Endothelial cell (in vitro differentiated cells): Measurements from ENCODE around the gene AKAP6. TPM values are rescaled to one million over a fixed set of nuclear protein-coding genes. Genes with fewer than 3 reads are reported as not detected.

ENCODE experiments used
- DNase-seq: peaks from one replicate; pipeline ENCODE4 v3.0.0; 2021; ENCODE audit warnings: low spot score
- H3K27ac Mint-ChIP-seq: one replicate; pipeline ENCODE4 v1.8.0; 2021; ENCODE audit warnings: mixed read lengths, inconsistent platforms; ENCODE audit not compliant: unreplicated experiment
- H3K27me3 Mint-ChIP-seq: one replicate; pipeline ENCODE4 v1.8.0; 2021; ENCODE audit warnings: mild to moderate bottlenecking, moderate library complexity, mixed read lengths, inconsistent platforms; ENCODE audit not compliant: unreplicated experiment
- H3K36me3 Mint-ChIP-seq: one replicate; pipeline ENCODE4 v1.8.0; 2021; ENCODE audit warnings: mild to moderate bottlenecking, low read depth, mixed read lengths, inconsistent platforms; ENCODE audit not compliant: unreplicated experiment
- H3K4me1 Mint-ChIP-seq: one replicate; pipeline ENCODE4 v1.8.0; 2021; ENCODE audit warnings: mild to moderate bottlenecking, mixed read lengths, inconsistent platforms; ENCODE audit not compliant: unreplicated experiment
- H3K4me3 Mint-ChIP-seq: one replicate; pipeline ENCODE4 v1.8.0; 2021; ENCODE audit warnings: mild to moderate bottlenecking, mixed read lengths, inconsistent platforms; ENCODE audit not compliant: unreplicated experiment
- H3K9me3 Mint-ChIP-seq: one replicate; pipeline ENCODE4 v1.8.0; 2021; ENCODE audit warnings: mixed read lengths, inconsistent platforms; ENCODE audit not compliant: unreplicated experiment
- CTCF ChIP-seq: fragments of 200-600 bp; sonication (generic); IDR thresholded peaks from one replicate; pipeline ENCODE4 v1.5.0; 2021; ENCODE audit warnings: antibody characterized with exemption; ENCODE audit not compliant: unreplicated experiment
- total RNA-seq: library from RNA; stranded (reverse); fragmentation: NEBNext Ultra II Directional; extraction: Animal tissue kit (Norgen Biotek cat#: 25700); gene quantifications from one replicate; pipeline ENCODE4 v1.2.1, GENCODE V29; 2021; ENCODE audit not compliant: unreplicated experiment

The AKAP6 gene
- total RNA-seq, 1 donor from 2014 or later, result 4.4 TPM

GRCh38 chr14:32565256-32565655 is 236.2 kb downstream of the AKAP6 start:
- no peak for DNase-seq
- H3K27ac Mint-ChIP-seq, result no peak overlapping the region
- peaks cover 3% of the 10 kb centered on the region for H3K27me3 Mint-ChIP-seq
- H3K9me3 Mint-ChIP-seq, result no peaks in the 10 kb centered on the region
- no peak overlapping the region for H3K4me3 Mint-ChIP-seq
- no peak for TF ChIP-seq CTCF
- H3K36me3 Mint-ChIP-seq, result no peaks in the 10 kb centered on the region
- H3K4me1 Mint-ChIP-seq, result peaks cover 25% of the 10 kb centered on the region

- Mint-ChIP-seq H3K27ac (no peak overlapping the region), H3K9me3 (no peaks in the 10 kb centered on the region), H3K4me3 (no peak overlapping the region), H3K27me3 (peaks cover 3% of the 10 kb centered on the region), H3K36me3 (no peaks in the 10 kb centered on the region), H3K4me1 (peaks cover 26% of the 10 kb centered on the region)
- DNase-seq, result no peak
- TF ChIP-seq CTCF, result no peak
These were observed 238.7 kb downstream of the AKAP6 start for GRCh38 chr14:32567543-32568384.

- no peak for TF ChIP-seq CTCF
- no peaks in the 10 kb centered on the region for H3K36me3 Mint-ChIP-seq
- no peak for DNase-seq
These were observed 242.5 kb downstream of the AKAP6 start for GRCh38 chr14:32571551-32571950.

GRCh38 chr14:32571995-32572866 is 243.1 kb downstream of the AKAP6 start:
- Mint-ChIP-seq H3K27ac (no peak overlapping the region), H3K36me3 (no peaks in the 10 kb centered on the region), H3K4me1 (peaks cover 12% of the 10 kb centered on the region), H3K27me3 (peaks cover 3% of the 10 kb centered on the region), H3K9me3 (no peaks in the 10 kb centered on the region), H3K4me3 (no peak overlapping the region)
- DNase-seq, result no peak
- no peak for TF ChIP-seq CTCF

More at GRCh38 chr14:32571551-32571950, 242.5 kb downstream of the AKAP6 start:
- H3K27ac Mint-ChIP-seq, result no peak overlapping the region
- H3K27me3 Mint-ChIP-seq, result peaks cover 3% of the 10 kb centered on the region
- peaks cover 12% of the 10 kb centered on the region for H3K4me1 Mint-ChIP-seq
- H3K9me3 Mint-ChIP-seq, result no peaks in the 10 kb centered on the region
- no peak overlapping the region for H3K4me3 Mint-ChIP-seq

- Mint-ChIP-seq H3K27me3 (peaks cover under 1% of the 10 kb centered on the region), H3K4me1 (peaks cover 8% of the 10 kb centered on the region), H3K36me3 (no peaks in the 10 kb centered on the region), H3K27ac (no peak overlapping the region), H3K9me3 (no peaks in the 10 kb centered on the region), H3K4me3 (no peak overlapping the region)
- TF ChIP-seq CTCF, result no peak
- no peak for DNase-seq
These were observed 243.7 kb downstream of the AKAP6 start for GRCh38 chr14:32572867-32573150.
